GM19043 (cell line): ENCODE data around the gene ZSWIM4.

Experiments used
- ATAC-seq: cut with Tn5 transposase; IDR thresholded peaks from one replicate; pipeline ENCODE4 v1.9.1; 2021; ENCODE audit warnings: low read depth; ENCODE audit not compliant: unreplicated experiment

The ZSWIM4 gene

GRCh38 chr19:13804830-13805683 is 9.8 kb downstream of the ZSWIM4 start:
- no peak for ATAC-seq

DNA sequence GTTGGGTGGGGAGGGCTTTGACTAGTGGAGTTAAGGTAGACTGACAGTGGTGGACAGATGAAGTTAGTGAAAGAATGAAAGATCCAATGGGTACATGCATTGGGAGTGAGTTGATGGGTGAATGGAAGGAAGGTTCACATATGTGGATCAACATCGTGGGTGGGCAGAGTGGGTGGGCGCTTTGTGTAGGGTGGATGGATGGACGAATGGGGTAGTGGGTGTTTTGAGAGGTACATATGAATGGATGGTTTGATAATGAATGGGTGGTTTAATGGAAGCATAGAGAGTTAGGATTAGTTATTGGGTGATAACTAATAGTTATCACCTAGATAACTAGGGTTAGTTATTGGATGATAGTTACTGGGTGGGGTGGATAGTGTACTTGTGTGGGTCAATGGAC is 11.5 kb downstream of the ZSWIM4 start:
- no peak for ATAC-seq

- no peak for ATAC-seq
Observed at GRCh38 chr19:13807421-13808021, 12.3 kb downstream of the ZSWIM4 start.

DNA sequence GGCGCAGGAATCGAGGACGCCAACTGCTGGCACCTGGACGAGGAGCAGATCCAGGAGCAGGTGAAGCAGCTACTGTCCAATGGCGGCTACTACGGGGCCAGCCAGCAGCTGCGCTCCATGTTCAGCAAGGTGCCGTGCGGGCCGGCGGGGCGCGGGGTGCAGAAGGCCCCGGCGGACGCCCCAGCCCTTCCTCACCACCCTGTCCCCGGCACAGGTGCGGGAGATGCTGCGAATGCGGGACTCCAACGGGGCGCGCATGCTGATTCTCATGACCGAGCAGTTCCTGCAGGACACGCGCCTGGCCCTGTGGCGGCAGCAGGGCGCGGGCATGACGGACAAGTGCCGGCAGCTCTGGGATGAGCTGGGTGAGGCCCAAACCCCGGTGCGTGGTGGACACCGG is 13.6 kb downstream of the ZSWIM4 start:
- ATAC-seq, result no peak

DNA sequence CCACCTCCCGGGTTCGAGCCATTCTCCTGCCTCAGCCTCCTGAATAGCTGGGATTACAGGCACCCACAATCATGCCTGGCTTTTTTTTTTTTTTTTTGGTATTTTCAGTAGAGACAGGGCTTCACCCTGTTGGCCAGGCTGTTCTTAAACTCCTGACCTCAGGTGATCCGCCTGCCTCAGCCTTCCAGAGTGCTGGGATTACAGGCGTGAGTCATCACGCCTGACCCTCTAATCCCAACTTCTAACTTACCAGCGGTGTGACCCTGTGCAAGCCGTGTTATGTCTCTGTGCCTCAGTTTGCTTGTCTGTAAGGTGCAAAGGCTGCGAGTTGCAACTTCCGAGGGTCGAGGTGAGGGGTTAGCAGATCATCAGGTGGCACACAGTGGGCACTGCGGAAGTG is 17.3 kb downstream of the ZSWIM4 start:
- ATAC-seq, result no peak

- ATAC-seq, result no peak
Observed at GRCh38 chr19:13813147-13813546, 17.9 kb downstream of the ZSWIM4 start.

DNA sequence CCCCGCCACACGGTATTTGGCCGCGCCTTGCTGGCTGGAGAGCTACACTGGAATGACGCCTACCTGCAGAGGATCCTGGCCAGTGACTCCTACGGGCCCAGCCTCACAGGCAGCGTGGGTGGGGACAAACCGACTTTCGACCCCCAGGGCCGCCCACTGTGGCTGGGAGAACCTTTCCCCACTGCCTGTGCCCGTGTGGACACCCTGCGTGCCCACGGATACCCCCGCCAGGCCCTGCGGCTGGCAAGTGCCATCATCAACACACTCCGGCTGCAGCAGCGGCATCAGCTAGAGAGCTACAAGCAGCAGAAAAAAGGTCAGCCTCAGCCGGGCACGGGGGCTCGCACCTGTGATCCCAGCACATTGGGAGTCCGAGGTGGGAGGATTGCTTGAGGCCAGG is 19.3 kb downstream of the ZSWIM4 start:
- no peak for ATAC-seq

GRCh38 chr19:13817018-13817614 is 21.9 kb downstream of the ZSWIM4 start:
- ATAC-seq, result peak; percentile 78

DNA sequence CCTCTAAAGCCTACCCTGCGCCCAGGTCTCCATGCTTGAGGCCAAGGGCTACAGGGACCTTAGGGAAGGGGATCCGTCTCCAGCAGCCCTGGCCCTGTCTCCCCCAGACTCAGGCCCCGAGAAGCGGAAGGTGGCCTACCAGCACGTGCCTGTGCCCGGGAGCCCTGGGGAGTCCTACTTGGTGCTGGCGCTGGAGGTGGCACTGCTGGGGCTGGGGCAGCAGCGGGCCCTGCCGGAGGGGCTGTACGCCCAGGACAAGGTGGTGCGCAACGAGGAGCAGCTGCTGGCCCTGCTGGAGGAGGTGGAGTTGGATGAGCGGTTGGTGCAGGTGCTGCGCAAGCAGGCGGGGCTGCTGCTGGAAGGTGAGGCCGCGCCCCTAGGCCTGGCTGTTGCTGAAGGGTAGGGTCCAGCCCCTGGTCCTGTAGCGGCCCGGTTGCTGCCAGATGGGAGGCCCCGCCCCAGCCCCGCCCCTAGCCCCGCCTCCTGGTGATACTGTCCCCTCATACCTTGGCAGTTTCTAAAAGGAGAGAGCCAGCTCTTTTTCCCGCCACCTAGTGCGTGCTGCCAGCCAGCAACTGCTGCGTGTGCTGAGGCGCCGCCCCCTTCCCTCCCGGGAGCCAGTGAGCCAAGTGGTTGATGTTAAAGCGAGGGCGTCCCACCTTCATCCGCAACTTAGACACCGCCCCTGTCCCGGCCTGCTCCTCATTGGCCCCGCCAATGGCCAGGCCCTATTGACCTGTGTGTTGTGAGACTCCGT is 22.6 kb downstream of the ZSWIM4 start:
- ATAC-seq, result peak; percentile 48

- no peak for ATAC-seq
Observed at GRCh38 chr19:13819238-13819637, 24.0 kb downstream of the ZSWIM4 start.

DNA sequence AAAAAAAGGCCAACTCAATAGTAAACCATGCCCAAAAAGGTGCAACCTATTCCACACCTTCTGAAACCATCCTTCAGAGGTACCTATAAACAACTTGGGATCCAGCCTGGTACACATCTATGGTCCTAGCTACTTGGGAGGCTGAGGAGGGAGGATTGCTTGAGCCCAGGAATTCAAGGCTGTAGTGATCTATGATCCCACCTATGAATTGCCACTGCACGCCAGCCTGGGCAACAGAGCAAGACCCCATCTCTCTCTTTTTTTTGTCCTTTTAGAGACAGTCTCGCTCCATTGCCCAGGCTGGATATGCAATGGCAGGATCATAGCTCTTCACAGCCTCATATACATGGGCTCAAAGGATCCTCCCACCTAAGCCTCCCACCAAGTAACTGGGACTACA is 26.0 kb downstream of the ZSWIM4 start:
- ATAC-seq, result no peak

GRCh38 chr19:13823256-13823655 is 28.0 kb downstream of the ZSWIM4 start:
- ATAC-seq, result no peak

- no peak for ATAC-seq
Observed at GRCh38 chr19:13823901-13824300, 28.7 kb downstream of the ZSWIM4 start.

- ATAC-seq, result no peak
Observed at GRCh38 chr19:13824703-13825102, 29.5 kb downstream of the ZSWIM4 start.

DNA sequence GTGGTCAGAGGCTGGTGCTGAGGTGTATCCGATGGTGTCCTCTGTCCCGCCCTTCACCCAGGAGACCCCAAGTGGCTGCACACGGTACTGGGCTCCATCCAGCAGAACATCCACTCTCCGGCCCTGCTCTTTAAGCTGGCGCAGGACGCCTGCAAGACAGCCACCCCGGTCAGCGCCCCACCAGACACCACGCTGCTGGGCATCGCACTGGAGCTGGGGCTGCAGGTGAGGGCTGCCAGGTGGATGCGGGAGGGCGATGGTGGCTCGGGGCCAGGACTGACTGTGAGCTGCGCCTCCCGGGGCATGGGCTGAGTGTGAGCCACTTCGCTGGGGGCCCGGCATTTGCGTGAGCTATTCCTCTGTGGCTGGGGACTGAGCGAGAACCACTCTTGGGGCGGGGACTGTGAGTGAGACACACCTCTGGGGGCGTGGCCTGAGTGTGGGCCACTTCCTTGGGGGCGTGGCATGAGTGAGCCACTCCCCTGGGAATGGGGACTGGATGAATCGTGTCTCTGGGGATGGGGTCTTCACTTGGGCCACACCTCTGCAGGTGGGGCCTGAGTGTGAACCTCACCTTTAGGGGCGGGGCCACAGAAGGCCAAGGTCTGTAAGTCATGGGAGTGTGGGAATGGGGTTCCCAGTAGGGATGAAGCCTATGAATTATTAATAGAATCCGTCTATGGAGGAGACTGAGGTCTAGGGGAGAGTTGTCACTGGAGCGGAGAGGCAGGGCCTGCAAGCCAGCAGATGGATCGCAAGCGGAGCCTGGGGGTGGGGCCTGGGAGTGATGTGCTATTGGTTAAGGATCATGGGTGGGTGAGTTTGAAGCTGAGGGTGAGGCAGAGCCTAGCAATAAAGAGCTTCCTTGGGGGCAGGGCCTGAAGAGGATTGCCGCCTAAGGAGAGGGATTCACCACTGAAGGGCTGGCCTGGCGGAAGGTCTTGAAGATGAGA is 30.5 kb downstream of the ZSWIM4 start:
- ATAC-seq, result no peak

DNA sequence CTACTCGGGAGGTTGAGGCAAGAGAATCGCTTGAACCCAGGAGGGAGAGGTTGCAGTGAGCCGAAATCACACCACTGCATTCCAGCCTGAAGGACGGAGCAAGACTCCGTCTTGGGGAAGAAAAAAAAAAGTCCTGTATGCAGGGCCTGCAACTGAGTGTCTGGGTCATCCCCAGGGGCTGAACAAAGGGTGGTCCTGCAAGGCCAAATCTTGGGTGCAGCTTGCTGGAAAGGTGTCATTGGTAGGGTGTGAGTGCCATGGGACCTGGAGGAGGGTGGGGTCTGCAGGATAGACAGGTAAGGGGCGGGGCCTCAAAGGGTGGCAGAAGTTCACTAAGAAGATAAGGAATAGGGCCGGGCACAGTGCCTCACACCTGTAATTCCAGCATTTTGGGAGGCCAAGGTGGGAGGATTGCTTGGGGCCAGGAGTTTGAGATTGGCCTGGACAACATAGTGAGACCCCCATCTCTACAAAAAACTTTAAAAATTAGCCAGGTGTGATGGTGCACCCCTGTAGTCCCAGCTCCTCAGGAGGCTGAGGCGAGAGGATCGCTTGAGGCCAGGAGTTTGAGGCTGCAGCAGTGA is 31.5 kb downstream of the ZSWIM4 start:
- ATAC-seq, result no peak

- no peak for ATAC-seq
Observed at GRCh38 chr19:13827656-13828055, 32.4 kb downstream of the ZSWIM4 start.

- no peak for ATAC-seq
Observed at GRCh38 chr19:13830114-13830740, 35.0 kb downstream of the ZSWIM4 start.
